HL-60 (cell line): Measurements from ENCODE around the gene ABCA4.

Experiments used
- GABPA ChIP-seq: IDR thresholded peaks from 2 replicates; pipeline ENCODE4 v1.6.1; 2012; ENCODE audit warnings: low read depth
- POLR2AphosphoS5 ChIP-seq: IDR thresholded peaks from 2 replicates; pipeline ENCODE4 v1.6.1; 2012; ENCODE audit warnings: low read depth
- REST ChIP-seq: IDR thresholded peaks from 2 replicates; pipeline ENCODE4 v1.6.1; 2012; ENCODE audit warnings: low read depth; ENCODE audit not compliant: insufficient replicate concordance
- SPI1 ChIP-seq: IDR thresholded peaks from 2 replicates; pipeline ENCODE4 v1.6.1; 2012; ENCODE audit warnings: low read depth, mild to moderate bottlenecking, borderline replicate concordance
- TF ChIP-seq, protein P1 (sequence below): IDR thresholded peaks from one replicate; pipeline ENCODE4 v1.5.1; 2011; ENCODE audit warnings: low read length, control low read depth, inconsistent platforms; ENCODE audit not compliant: insufficient read depth

GRCh38 chr1:93960641-93961147, 160.3 kb downstream of the ABCA4 start:
- TF ChIP-seq, protein P1, sequence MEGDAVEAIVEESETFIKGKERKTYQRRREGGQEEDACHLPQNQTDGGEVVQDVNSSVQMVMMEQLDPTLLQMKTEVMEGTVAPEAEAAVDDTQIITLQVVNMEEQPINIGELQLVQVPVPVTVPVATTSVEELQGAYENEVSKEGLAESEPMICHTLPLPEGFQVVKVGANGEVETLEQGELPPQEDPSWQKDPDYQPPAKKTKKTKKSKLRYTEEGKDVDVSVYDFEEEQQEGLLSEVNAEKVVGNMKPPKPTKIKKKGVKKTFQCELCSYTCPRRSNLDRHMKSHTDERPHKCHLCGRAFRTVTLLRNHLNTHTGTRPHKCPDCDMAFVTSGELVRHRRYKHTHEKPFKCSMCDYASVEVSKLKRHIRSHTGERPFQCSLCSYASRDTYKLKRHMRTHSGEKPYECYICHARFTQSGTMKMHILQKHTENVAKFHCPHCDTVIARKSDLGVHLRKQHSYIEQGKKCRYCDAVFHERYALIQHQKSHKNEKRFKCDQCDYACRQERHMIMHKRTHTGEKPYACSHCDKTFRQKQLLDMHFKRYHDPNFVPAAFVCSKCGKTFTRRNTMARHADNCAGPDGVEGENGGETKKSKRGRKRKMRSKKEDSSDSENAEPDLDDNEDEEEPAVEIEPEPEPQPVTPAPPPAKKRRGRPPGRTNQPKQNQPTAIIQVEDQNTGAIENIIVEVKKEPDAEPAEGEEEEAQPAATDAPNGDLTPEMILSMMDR, result no peak
- TF ChIP-seq POLR2AphosphoS5 (no peak), REST (no peak), SPI1 (no peak), GABPA (no peak)
